ENCODE data around the gene LILRB5.

DNA sequence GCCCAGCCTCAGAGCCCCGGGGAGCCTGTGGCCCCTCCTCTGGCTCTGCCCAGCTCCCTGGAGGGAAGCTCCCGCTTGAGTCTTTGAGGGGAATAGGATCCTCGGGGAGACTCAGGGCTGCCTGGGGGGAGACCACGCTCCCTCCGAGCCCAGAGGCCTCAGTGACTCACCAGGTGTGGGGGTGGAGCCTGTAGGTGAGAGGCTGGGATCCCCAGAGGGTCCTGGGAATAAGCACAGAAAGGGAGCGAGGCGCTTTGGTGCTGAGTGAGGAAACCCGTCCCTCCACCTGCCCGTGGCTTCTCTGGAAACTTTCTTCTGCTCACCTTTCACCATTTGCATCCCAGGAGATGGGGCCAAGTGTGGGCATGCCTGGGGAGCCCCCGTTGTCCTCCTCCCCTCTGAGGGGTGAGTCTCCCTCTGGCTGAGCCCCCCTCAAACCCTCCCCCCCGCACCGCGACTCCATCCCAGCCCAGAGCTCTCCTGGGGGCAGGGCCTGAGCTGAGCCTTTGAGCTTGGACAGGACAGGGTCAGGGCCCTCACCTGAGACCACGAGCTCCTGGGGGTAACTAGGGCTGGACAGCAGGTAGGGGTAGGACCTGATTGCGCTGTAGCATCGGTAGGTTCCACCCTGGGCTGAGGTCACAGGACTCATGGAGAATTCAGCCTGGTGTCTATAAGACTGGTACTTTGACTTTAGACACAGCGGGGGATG is 2.7 kb downstream of the LILRB5 start:
- TF ChIP-seq, protein P1, sequence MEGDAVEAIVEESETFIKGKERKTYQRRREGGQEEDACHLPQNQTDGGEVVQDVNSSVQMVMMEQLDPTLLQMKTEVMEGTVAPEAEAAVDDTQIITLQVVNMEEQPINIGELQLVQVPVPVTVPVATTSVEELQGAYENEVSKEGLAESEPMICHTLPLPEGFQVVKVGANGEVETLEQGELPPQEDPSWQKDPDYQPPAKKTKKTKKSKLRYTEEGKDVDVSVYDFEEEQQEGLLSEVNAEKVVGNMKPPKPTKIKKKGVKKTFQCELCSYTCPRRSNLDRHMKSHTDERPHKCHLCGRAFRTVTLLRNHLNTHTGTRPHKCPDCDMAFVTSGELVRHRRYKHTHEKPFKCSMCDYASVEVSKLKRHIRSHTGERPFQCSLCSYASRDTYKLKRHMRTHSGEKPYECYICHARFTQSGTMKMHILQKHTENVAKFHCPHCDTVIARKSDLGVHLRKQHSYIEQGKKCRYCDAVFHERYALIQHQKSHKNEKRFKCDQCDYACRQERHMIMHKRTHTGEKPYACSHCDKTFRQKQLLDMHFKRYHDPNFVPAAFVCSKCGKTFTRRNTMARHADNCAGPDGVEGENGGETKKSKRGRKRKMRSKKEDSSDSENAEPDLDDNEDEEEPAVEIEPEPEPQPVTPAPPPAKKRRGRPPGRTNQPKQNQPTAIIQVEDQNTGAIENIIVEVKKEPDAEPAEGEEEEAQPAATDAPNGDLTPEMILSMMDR (IDR thresholded peaks at IDR 0.05; ENCODE audit: low read length), result no peak
- no peak for TF ChIP-seq EZH2 (IDR thresholded peaks at IDR 0.05; ENCODE audit: borderline replicate concordance, low read length)
